DMS153 (cell line): ENCODE results near the gene DPF3.

Source experiments
- DNase-seq: peaks from one replicate; lab custom pipeline; 2025; lab: John Stamatoyannopoulos, UW

DPF3 gene

GRCh38 chr14:72893636-72894322 is at the start of gene DPF3:
Gene DPF3 (minus strand): TSS chr14:72894101. CDS start chr14:72894088, 13 bp downstream.
- DNase-seq, result peak; percentile 58

GRCh38 chr14:72942934-72943333 is 49.0 kb upstream of the DPF3 start:
- no peak for DNase-seq

- no peak for DNase-seq
Measured at GRCh38 chr14:72941286-72941985, 47.5 kb upstream of the DPF3 start.

- DNase-seq, result no peak
Measured at GRCh38 chr14:72939630-72940029, 45.7 kb upstream of the DPF3 start.

- no peak for DNase-seq
Measured at GRCh38 chr14:72932893-72933292, 39.0 kb upstream of the DPF3 start.

- no peak for DNase-seq
Measured at GRCh38 chr14:72929316-72930080, 35.6 kb upstream of the DPF3 start.

- DNase-seq, result no peak
Measured at GRCh38 chr14:72928872-72929271, 35.0 kb upstream of the DPF3 start.

GRCh38 chr14:72926292-72927028 is 32.6 kb upstream of the DPF3 start, which contains the start of gene DCAF4:
Gene DCAF4 (plus strand): TSS chr14:72926464. CDS start chr14:72937979, 11,515 bp downstream.
- peak; percentile 95 for DNase-seq

GRCh38 chr14:72925815-72926291 is 32.0 kb upstream of the DPF3 start:
- DNase-seq, result no peak

- no peak for DNase-seq
Measured at GRCh38 chr14:72925171-72925759, 31.4 kb upstream of the DPF3 start.

- no peak for DNase-seq
Measured at GRCh38 chr14:72924337-72924736, 30.4 kb upstream of the DPF3 start.

GRCh38 chr14:72921396-72921795 is 27.5 kb upstream of the DPF3 start:
- no peak for DNase-seq

GRCh38 chr14:72920008-72920407 is 26.1 kb upstream of the DPF3 start:
- no peak for DNase-seq

- DNase-seq, result no peak
Measured at GRCh38 chr14:72917094-72917802, 23.3 kb upstream of the DPF3 start.

- DNase-seq, result no peak
Measured at GRCh38 chr14:72916174-72916573, 22.3 kb upstream of the DPF3 start.

- no peak for DNase-seq
Measured at GRCh38 chr14:72913809-72914208, 19.9 kb upstream of the DPF3 start.

- no peak for DNase-seq
Measured at GRCh38 chr14:72909163-72909562, 15.3 kb upstream of the DPF3 start.

- DNase-seq, result no peak
Measured at GRCh38 chr14:72907886-72908285, 14.0 kb upstream of the DPF3 start.

GRCh38 chr14:72906879-72907278 is 13.0 kb upstream of the DPF3 start:
- DNase-seq, result no peak

- no peak for DNase-seq
Measured at GRCh38 chr14:72906316-72906715, 12.4 kb upstream of the DPF3 start.
